Esophagus muscularis mucosa (tissue), 4 donors: ENCODE results near the gene TMEM134. TPM values are rescaled to one million over a fixed set of nuclear protein-coding genes. Genes with fewer than 3 reads are reported as not detected.
A peak's percentile ranks its signal among the peaks of the same experiment; 100 is the strongest.

Source experiments
- DNase-seq: peaks from one replicate; pipeline ENCODE4 v3.0.0-alpha.2; 2017; ENCODE audit errors: extremely low spot score
- H3K27ac ChIP-seq, 4 donors: fragments of 200-600 bp; sonication (generic); replicated peaks in 1 of 4; 1 replicate in 3 of 4; 2 replicates in 1 of 4; pipeline ENCODE4 v1.5.1; 2016 to 2019; ENCODE audit warnings: mild to moderate bottlenecking in 1 of 4
- H3K27me3 ChIP-seq, 4 donors: fragments of 200-600 bp; sonication (generic); one replicate each; pipeline versions ENCODE4 v1.5.1 to v1.6.0; 2016 to 2019
- H3K36me3 ChIP-seq, 4 donors: fragments of 200-600 bp; sonication (generic); one replicate each; pipeline ENCODE4 v1.5.1; 2016 to 2019
- H3K4me1 ChIP-seq, 4 donors: fragments of 200-600 bp; sonication (generic); one replicate each; pipeline ENCODE4 v1.5.1; 2016 to 2019
- H3K4me3 ChIP-seq, 4 donors: fragments of 200-600 bp; sonication (generic); 1 replicate in 2 of 4; 2 replicates in 2 of 4; pipeline ENCODE4 v1.5.1; 2016 to 2019; ENCODE audit warnings: mild to moderate bottlenecking in 4 of 4, moderate library complexity in 1 of 4
- H3K9me3 ChIP-seq, 4 donors: fragments of 200-600 bp; sonication (generic); 1 replicate in 3 of 4; 2 replicates in 1 of 4; pipeline ENCODE4 v1.5.1; 2016 to 2019
- EP300 ChIP-seq: sonication (generic); formaldehyde crosslinking; IDR thresholded peaks from one replicate; pipeline ENCODE4 v1.6.1; 2017; ENCODE audit warnings: antibody characterized with exemption
- POLR2A ChIP-seq: fragments of 450-650 bp; IDR thresholded peaks from one replicate; pipeline ENCODE4 v1.6.1; 2017; ENCODE audit warnings: antibody characterized with exemption, moderate library complexity, mild to moderate bottlenecking, low read depth
- POLR2AphosphoS5 ChIP-seq, 2 donors: sonication (generic); formaldehyde crosslinking; IDR thresholded peaks; one replicate each; pipeline ENCODE4 v1.6.1; 2017; ENCODE audit warnings: antibody characterized with exemption in 2 of 2
- WGBS: methylation state at CpG from one replicate; pipeline ENCODE4 v1.1.5; 2018; 5-methylcytosine and 5-hydroxymethylcytosine counted together
- intact Hi-C: fragments of 100-400 bp; cut with DNase I; formaldehyde crosslinking; loops from one replicate; pipeline ENCODE4 v1.15.1; 2023
- total RNA-seq, 4 donors: library from RNA; depleted of rRNA; stranded (reverse); fragments of >200 nt; gene quantifications; one replicate each; pipeline versions ENCODE4 v1.1.0 to v1.2.1, GENCODE V29; 2016
- TF ChIP-seq, protein P1 (sequence below), 3 experiments: fragments of 200-600 bp in 2 of 3; fragments of 450-650 bp in 1 of 3; sonication (generic) in 2 of 3; IDR thresholded peaks; one replicate each; pipeline ENCODE4 v1.5.1; 2017 to 2019; ENCODE audit warnings: antibody characterized with exemption in 3 of 3, mild to moderate bottlenecking in 2 of 3, moderate library complexity in 1 of 3

Gene TMEM134
- total RNA-seq, 4 donors from 2014 or later, result 36.1 to 48.7 (median 46.2) TPM

GRCh38 chr11:67423466-67423865 is 45.6 kb downstream of the TMEM134 start:
- Histone ChIP-seq H3K9me3 (no peaks in the 10 kb centered on the region), H3K36me3 (no peaks in the 10 kb centered on the region), H3K27ac (no peak overlapping the region), H3K27me3 (no peaks in the 10 kb centered on the region), H3K4me3 (no peak overlapping the region), H3K4me1 (peaks cover 31 to 38% (median 32%) of the 10 kb centered on the region in 4 donors)
- 91% methylated on average over 8 of the region's 13 CpGs for WGBS
- TF ChIP-seq EP300 (no peak), POLR2A (no peak), POLR2AphosphoS5 (IDR thresholded peaks at IDR 0.05) (no peak)
- TF ChIP-seq, protein P1, sequence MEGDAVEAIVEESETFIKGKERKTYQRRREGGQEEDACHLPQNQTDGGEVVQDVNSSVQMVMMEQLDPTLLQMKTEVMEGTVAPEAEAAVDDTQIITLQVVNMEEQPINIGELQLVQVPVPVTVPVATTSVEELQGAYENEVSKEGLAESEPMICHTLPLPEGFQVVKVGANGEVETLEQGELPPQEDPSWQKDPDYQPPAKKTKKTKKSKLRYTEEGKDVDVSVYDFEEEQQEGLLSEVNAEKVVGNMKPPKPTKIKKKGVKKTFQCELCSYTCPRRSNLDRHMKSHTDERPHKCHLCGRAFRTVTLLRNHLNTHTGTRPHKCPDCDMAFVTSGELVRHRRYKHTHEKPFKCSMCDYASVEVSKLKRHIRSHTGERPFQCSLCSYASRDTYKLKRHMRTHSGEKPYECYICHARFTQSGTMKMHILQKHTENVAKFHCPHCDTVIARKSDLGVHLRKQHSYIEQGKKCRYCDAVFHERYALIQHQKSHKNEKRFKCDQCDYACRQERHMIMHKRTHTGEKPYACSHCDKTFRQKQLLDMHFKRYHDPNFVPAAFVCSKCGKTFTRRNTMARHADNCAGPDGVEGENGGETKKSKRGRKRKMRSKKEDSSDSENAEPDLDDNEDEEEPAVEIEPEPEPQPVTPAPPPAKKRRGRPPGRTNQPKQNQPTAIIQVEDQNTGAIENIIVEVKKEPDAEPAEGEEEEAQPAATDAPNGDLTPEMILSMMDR (IDR thresholded peaks at IDR 0.05), result no peak
- DNase-seq, result no peak
- intact Hi-C loops, result no loop called here

GRCh38 chr11:67422891-67423290 is 46.2 kb downstream of the TMEM134 start:
- Histone ChIP-seq H3K36me3 (no peaks in the 10 kb centered on the region), H3K27me3 (no peaks in the 10 kb centered on the region), H3K4me1 (peaks cover 31 to 42% (median 34%) of the 10 kb centered on the region in 4 donors), H3K4me3 (no peak overlapping the region), H3K9me3 (no peaks in the 10 kb centered on the region), H3K27ac (no peak overlapping the region)
- intact Hi-C loops, result no loop called here
- DNase-seq, result no peak
- 78% methylated on average over 6 of the region's 6 CpGs for WGBS
- no peak for TF ChIP-seq POLR2AphosphoS5 (IDR thresholded peaks at IDR 0.05)
- no peak for TF ChIP-seq EP300
- TF ChIP-seq, protein P1 (IDR thresholded peaks at IDR 0.05), result no peak
- TF ChIP-seq POLR2A, result no peak

DNA sequence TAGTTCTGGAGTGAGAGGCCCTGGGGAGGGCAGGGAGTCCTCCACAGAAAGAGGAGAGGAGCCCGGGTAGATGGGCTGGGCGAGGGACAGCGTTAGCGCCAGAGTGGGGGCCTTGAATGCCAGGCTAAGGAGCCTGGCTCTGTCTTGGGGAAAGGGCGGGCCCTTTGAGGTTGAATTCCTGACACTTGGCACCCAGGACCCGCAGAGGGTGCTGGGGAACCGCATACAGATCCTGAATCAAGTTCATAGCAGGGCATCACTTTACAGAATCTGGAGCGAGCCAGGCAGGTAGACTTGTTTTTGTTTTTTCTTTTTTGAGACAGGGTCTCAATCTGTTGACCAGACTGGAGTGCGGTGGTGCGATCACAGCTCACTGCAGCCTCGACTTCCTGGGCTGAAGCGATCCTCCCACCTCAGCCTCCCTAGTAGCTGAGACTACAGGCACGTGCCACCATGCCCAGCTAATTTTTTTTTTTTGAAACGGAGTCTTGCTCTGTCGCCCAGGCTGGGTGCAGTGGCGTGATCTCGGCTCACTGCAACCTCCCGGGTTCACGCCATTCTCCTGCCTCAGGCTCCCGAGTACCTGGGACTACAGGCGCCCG is 47.5 kb downstream of the TMEM134 start:
- 87% methylated on average over 17 of the region's 22 CpGs for WGBS
- TF ChIP-seq EP300, result no peak
- TF ChIP-seq POLR2AphosphoS5 (IDR thresholded peaks at IDR 0.05), result no peak
- TF ChIP-seq POLR2A, result no peak
- TF ChIP-seq, protein P1 (IDR thresholded peaks at IDR 0.05), result no peak
- Histone ChIP-seq H3K4me3 (peak overlapping the region; percentile 64 to 87 (median 72)), H3K27me3 (no peaks in the 10 kb centered on the region), H3K4me1 (peaks cover 35 to 47% (median 39%) of the 10 kb centered on the region in 4 donors), H3K9me3 (no peaks in the 10 kb centered on the region), H3K36me3 (no peaks in the 10 kb centered on the region), H3K27ac (peak overlapping the region; percentile 85 to 95 (median 93))
- intact Hi-C loops, result no loop called here
- no peak for DNase-seq

DNA sequence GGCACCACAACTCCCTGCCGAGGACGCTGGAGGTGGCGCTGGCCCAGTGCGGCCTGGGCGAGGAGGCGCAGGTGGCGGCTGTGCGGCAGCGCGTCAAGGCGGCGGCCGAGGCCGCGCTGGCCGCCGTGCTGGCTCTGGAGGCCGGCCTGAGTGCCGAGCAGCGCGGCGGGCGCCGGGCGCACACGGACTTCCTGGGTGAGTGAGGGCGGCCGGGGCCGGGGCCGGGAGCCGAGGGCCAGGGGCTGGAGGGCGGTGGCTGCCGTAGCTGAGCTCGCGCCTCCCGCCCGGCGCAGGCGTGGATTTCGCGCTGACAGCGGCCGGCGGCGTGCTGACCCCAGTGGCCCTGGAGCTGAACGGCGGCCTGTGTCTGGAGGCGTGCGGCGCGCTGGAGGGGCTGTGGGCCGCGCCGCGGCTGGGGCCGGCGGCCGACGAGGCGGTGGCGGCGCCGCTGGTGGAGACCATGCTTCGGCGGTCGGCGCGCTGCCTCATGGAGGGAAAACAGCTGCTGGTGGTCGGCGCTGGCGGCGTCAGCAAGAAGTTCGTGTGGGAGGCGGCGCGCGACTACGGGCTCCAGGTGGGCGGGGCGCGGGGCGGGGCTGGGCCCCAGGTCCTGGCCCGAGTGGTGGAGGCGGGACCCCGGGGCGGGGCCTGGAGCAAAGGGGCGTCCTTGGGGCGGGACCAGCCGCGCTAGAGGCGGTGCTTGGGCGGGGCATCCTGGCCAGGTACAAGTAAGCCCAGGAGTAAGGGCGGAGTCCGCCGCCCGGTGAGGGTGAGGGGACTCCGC is 48.2 kb downstream of the TMEM134 start:
- WGBS, result under 1% methylated on average over 46 of the region's 97 CpGs
- no peaks in the 10 kb centered on the region for H3K36me3 ChIP-seq
- DNase-seq, result peak; percentile 98
- no peaks in the 10 kb centered on the region for H3K9me3 ChIP-seq
- no peaks in the 10 kb centered on the region for H3K27me3 ChIP-seq
- peak overlapping the region; percentile 85 to 95 (median 93) for H3K27ac ChIP-seq
- H3K4me3 ChIP-seq, result peak overlapping the region; percentile 64 to 87 (median 72)
- H3K4me1 ChIP-seq, result peaks cover 42 to 54% (median 46%) of the 10 kb centered on the region in 4 donors
- no peak for TF ChIP-seq POLR2A
- peak; percentile 67 to 86 for TF ChIP-seq POLR2AphosphoS5 (IDR thresholded peaks at IDR 0.05)
- intact Hi-C loops, result no loop called here

DNA sequence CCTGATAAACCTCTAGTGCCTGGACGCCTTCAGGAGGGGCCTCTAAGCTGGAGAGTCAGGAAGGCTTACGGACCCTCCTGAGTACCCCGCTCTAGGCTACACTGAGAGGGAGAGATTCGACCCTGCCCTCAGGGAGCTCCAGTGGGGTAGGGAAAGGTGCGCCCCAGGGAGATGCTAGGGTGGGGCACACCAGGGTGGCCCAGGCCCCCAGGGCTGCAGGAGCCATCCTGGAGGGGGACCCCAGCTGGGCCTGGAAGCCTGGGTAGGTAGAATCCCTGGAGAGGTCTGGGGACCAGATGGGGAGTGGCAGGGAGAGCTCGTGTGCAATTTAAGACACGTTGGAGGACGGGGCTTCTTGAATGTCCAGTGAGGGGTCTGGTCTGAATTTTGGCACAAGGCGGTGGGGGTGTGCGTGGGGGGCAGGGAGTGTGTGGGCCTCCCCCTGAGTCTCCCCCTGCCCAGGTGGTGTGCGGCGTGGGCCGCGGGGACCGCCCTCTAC is 48.9 kb downstream of the TMEM134 start:
- Histone ChIP-seq H3K27ac (peak overlapping the region; percentile 85 to 95 (median 93)), H3K4me3 (peak overlapping the region; percentile 64 to 87 (median 72)), H3K9me3 (no peaks in the 10 kb centered on the region), H3K4me1 (peaks cover 49 to 60% (median 52%) of the 10 kb centered on the region in 4 donors), H3K36me3 (no peaks in the 10 kb centered on the region), H3K27me3 (peaks cover 0 to 1% (median 0%) of the 10 kb centered on the region in 4 donors)
- TF ChIP-seq POLR2A (no peak), EP300 (no peak), POLR2AphosphoS5 (IDR thresholded peaks at IDR 0.05) (no peak)
- TF ChIP-seq, protein P1 (IDR thresholded peaks at IDR 0.05), result no peak
- intact Hi-C loops, result no loop called here
- WGBS, result 47% methylated on average over 11 of the region's 15 CpGs
- no peak for DNase-seq
